ENCODE results near the gene SEL1L3. TPM values are rescaled to one million over a fixed set of nuclear protein-coding genes. Genes with fewer than 3 reads are reported as not detected.

Gene SEL1L3
- total and polyA plus RNA-seq, 2 donors (not counting 3 experiments of a cell fraction or from before 2014, with no cell fraction given) = 53.4 to 122 TPM

GRCh38 chr4:25783943-25784342 is 78.8 kb downstream of the SEL1L3 start:
- H2AFZ ChIP-seq (ENCODE audit: low read depth, low read length) = no peak overlapping the region
- H3K4me1 ChIP-seq (ENCODE audit: control insufficient read depth, extremely low read depth, insufficient read depth, low read length) = no peaks in the 10 kb centered on the region
- intact Hi-C loops (cut with micrococcal nuclease) (no loop called here), dilution Hi-C loops (cut with MboI; ENCODE audit: extremely low pct_ligation_motif_present, low sequenced_read_pairs) (no loop called here)
- ChIA-PET POLR2A (no interaction called here), CTCF (interaction anchor here (0.6 to 1.5 kb wide), 3 partner anchors 22 to 344 kb away, joined by 3 to 5 read pairs (median 4); no protein-coding TSS in a partner anchor)
- H4K20me1 ChIP-seq (replicated peaks; ENCODE audit: control insufficient read depth, extremely low read depth, insufficient read depth, low read length) = no peaks in the 10 kb centered on the region
- H3K36me3 ChIP-seq (ENCODE audit: control insufficient read depth in 2 of 2, extremely low read depth in 1 of 2, insufficient read depth in 2 of 2, low read length in 2 of 2) = peaks cover 8 to 25% of the 10 kb centered on the region in 2 experiments
- no peak overlapping the region for H3K4me3 ChIP-seq (replicated peaks in 1 of 3; ENCODE audit: insufficient read depth in 1 of 3, low read depth in 1 of 3, low read length in 3 of 3)
- BruUV-seq (replicated peaks) = no TSS peak
- H3K9me3 ChIP-seq (replicated peaks; ENCODE audit: control insufficient read depth, insufficient read depth, low read length) = no peaks in the 10 kb centered on the region
- no peak overlapping the region for H3K9ac ChIP-seq (replicated peaks; ENCODE audit: extremely low read depth, insufficient read depth, low read length)
- H3K27ac ChIP-seq (ENCODE audit: insufficient read depth, low read depth, low read length) = no peak overlapping the region
- DNase-seq (ENCODE audit: low read depth, low spot score) = no peak
- H3K79me2 ChIP-seq (ENCODE audit: control insufficient read depth, insufficient read depth, low read length) = no peaks in the 10 kb centered on the region
- TF ChIP-seq MYC (IDR thresholded peaks at IDR 0.05; ENCODE audit: low read depth, low read length) (no peak), EZH2 (IDR thresholded peaks at IDR 0.05; ENCODE audit: borderline replicate concordance, low read depth, low read length, severe bottlenecking) (no peak), GATA2 (IDR thresholded peaks at IDR 0.05; ENCODE audit: insufficient read depth, insufficient read length, low read depth, low read length) (no peak), JUN (IDR thresholded peaks at IDR 0.05; ENCODE audit: borderline replicate concordance, insufficient read depth, insufficient read length, low read depth) (no peak), MAX (IDR thresholded peaks at IDR 0.05; ENCODE audit: insufficient read depth, insufficient read length) (no peak), POLR2A (IDR thresholded peaks at IDR 0.05; ENCODE audit: low read depth, low read length) (no peak), CTCF (IDR thresholded peaks at IDR 0.05; ENCODE audit: extremely low read depth in 1 of 2, insufficient read depth in 1 of 2, low read depth in 1 of 2, low read length in 2 of 2) (no peak), POLR2AphosphoS5 (IDR thresholded peaks at IDR 0.05; ENCODE audit: insufficient read depth, low read depth, low read length) (no peak), FOS (IDR thresholded peaks at IDR 0.05; ENCODE audit: borderline replicate concordance, insufficient read depth, low read length) (no peak)
- H3K27me3 ChIP-seq (ENCODE audit: control insufficient read depth in 2 of 2, insufficient read depth in 2 of 2, low read length in 2 of 2) = no peaks in the 10 kb centered on the region
- no peak overlapping the region for H3K4me2 ChIP-seq (ENCODE audit: insufficient read depth, low read length)
- no peak for FAIRE-seq
- no peaks in the 10 kb centered on the region for H3K9me1 ChIP-seq (replicated peaks; ENCODE audit: control insufficient read depth, extremely low read depth, insufficient read depth, low read length)

Data from endothelial cell of umbilical vein (primary cell).